Ishikawa (cell line): ENCODE data around the gene PFKP.
A peak's percentile ranks its signal among the peaks of the same experiment; 100 is the strongest.

Experiments used
- CEBPB ChIP-seq: IDR thresholded peaks from 2 replicates; pipeline ENCODE4 v1.6.1; 2012
- CREB1 ChIP-seq: IDR thresholded peaks from 2 replicates; pipeline ENCODE4 v1.6.1; 2012; ENCODE audit warnings: low read depth
- EGR1 ChIP-seq: IDR thresholded peaks from 2 replicates; pipeline ENCODE4 v1.6.1; 2012
- EP300 ChIP-seq: IDR thresholded peaks from 2 replicates; pipeline ENCODE4 v1.6.1; 2012; ENCODE audit warnings: borderline replicate concordance
- FOXM1 ChIP-seq: IDR thresholded peaks from 2 replicates; pipeline ENCODE4 v1.6.1; 2012; ENCODE audit warnings: low read depth, borderline replicate concordance
- NFIC ChIP-seq: IDR thresholded peaks from 2 replicates; pipeline ENCODE4 v1.6.1; 2012
- RAD21 ChIP-seq: IDR thresholded peaks from 2 replicates; pipeline ENCODE4 v1.6.1; 2012; ENCODE audit warnings: low read depth
- TAF1 ChIP-seq: IDR thresholded peaks from 2 replicates; pipeline ENCODE4 v1.6.1; 2012; ENCODE audit warnings: low read depth, mild to moderate bottlenecking
- TCF12 ChIP-seq: IDR thresholded peaks from 2 replicates; pipeline ENCODE4 v1.6.1; 2012; ENCODE audit warnings: low read depth
- TEAD4 ChIP-seq: IDR thresholded peaks from 2 replicates; pipeline ENCODE4 v1.6.1; 2012
- YY1 ChIP-seq: IDR thresholded peaks from 2 replicates; pipeline ENCODE4 v1.6.1; 2012; ENCODE audit warnings: low read depth
- ZBTB7A ChIP-seq: IDR thresholded peaks from 2 replicates; pipeline ENCODE4 v1.6.1; 2012; ENCODE audit warnings: low read depth
- TF ChIP-seq, protein P1 (sequence below): IDR thresholded peaks from 2 replicates; pipeline ENCODE4 v1.6.1; 2012; ENCODE audit warnings: low read depth, mild to moderate bottlenecking
- TF ChIP-seq, protein P2 (sequence below): IDR thresholded peaks from 2 replicates; pipeline ENCODE4 v1.6.1; 2012
- TF ChIP-seq, protein P3 (sequence below): IDR thresholded peaks from 2 replicates; pipeline ENCODE4 v1.6.1; 2012

The PFKP gene

DNA sequence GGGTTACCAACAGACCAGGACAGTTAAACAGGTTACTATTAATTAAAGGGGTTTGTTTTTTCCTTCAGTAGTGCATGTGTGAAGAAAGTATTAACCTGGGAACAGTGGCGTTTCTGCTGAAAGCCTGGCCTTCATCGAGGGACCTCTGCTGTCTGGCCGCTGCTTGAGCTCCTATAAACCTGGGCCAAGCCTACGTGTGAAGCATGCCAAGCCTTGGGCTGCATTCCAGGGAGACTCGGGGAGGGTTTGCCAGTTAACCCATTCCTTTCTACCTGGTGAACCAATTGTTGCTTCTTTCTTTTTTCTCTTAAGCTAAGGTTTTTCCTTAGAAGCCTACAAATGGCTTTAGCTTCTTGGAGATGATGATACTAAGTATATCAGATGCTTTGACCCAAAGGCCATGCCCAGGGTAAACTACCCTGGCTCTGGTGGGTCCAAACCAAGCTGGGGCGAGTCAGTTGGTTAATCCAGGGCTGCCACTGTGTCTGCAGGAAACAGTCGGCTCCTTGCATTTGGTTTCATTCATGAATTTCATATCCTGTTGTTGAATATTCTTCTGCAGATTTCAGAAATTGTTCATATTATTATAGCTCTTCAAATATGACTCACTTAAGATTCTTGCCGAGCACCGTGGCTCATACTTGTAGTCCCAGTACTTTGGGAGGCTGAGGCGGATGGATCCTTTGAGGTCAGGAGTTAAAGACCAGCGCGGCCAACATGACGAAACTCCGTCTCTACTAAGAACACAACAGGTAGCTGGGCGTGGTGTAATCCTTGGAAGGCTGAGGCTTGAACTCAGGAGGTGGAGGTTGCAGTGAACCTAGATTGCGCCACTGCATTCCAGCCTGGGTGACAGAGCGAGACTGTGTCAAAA is 23.8 kb downstream of the PFKP start:
- TF ChIP-seq EGR1 (no peak), TEAD4 (peak; percentile 93), FOXM1 (no peak), EP300 (0 out of 2 replicates have a peak, but pooled peaks have one; percentile 27), CREB1 (no peak), TAF1 (no peak; the same call in 1 of the 2 replicates), CEBPB (peak; percentile 96), RAD21 (peak; percentile 36; the same call in 1 of the 2 replicates), NFIC (peak; percentile 92)
- TF ChIP-seq, protein P1, sequence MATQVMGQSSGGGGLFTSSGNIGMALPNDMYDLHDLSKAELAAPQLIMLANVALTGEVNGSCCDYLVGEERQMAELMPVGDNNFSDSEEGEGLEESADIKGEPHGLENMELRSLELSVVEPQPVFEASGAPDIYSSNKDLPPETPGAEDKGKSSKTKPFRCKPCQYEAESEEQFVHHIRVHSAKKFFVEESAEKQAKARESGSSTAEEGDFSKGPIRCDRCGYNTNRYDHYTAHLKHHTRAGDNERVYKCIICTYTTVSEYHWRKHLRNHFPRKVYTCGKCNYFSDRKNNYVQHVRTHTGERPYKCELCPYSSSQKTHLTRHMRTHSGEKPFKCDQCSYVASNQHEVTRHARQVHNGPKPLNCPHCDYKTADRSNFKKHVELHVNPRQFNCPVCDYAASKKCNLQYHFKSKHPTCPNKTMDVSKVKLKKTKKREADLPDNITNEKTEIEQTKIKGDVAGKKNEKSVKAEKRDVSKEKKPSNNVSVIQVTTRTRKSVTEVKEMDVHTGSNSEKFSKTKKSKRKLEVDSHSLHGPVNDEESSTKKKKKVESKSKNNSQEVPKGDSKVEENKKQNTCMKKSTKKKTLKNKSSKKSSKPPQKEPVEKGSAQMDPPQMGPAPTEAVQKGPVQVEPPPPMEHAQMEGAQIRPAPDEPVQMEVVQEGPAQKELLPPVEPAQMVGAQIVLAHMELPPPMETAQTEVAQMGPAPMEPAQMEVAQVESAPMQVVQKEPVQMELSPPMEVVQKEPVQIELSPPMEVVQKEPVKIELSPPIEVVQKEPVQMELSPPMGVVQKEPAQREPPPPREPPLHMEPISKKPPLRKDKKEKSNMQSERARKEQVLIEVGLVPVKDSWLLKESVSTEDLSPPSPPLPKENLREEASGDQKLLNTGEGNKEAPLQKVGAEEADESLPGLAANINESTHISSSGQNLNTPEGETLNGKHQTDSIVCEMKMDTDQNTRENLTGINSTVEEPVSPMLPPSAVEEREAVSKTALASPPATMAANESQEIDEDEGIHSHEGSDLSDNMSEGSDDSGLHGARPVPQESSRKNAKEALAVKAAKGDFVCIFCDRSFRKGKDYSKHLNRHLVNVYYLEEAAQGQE = no peak
- TF ChIP-seq, protein P2, sequence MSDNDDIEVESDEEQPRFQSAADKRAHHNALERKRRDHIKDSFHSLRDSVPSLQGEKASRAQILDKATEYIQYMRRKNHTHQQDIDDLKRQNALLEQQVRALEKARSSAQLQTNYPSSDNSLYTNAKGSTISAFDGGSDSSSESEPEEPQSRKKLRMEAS = peak; percentile 82

GRCh38 chr10:3091921-3092320 is 24.6 kb downstream of the PFKP start:
- TF ChIP-seq, protein P1 = no peak
- TF ChIP-seq CEBPB (no peak), ZBTB7A (no peak), TCF12 (no peak), YY1 (no peak), TEAD4 (no peak), EP300 (no peak), TAF1 (no peak)
- TF ChIP-seq, protein P2 = no peak

- TF ChIP-seq YY1 (no peak), TCF12 (no peak), EGR1 (no peak), TEAD4 (no peak), CEBPB (no peak), CREB1 (no peak)
These were observed 26.6 kb downstream of the PFKP start for GRCh38 chr10:3093996-3094395.

DNA sequence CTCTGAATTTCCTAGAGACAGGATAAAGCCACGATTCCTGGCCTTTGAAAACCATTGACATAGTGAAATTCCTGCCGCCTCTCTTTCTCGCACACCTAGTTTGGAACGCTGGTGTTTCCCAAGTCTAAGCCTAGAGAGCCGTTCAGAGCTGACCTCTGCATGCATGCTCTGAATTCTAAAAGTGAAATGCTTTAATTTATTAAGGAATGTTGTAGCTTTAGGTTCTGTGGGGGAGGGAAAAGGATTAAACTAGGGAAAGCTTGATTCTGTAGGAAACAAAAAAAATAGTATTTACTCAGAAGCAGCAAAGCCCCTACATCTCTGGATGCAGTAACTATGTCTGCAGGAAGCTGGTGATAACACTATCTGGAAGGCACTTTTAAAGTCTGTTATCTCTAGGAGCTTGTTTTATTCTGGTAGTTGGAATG is 27.3 kb downstream of the PFKP start:
- TF ChIP-seq TAF1 = no peak
- no peak for TF ChIP-seq FOXM1
- no peak for TF ChIP-seq NFIC
- TF ChIP-seq EGR1 = no peak
- no peak for TF ChIP-seq RAD21
- no peak for TF ChIP-seq YY1
- TF ChIP-seq CEBPB = no peak
- TF ChIP-seq ZBTB7A = no peak

DNA sequence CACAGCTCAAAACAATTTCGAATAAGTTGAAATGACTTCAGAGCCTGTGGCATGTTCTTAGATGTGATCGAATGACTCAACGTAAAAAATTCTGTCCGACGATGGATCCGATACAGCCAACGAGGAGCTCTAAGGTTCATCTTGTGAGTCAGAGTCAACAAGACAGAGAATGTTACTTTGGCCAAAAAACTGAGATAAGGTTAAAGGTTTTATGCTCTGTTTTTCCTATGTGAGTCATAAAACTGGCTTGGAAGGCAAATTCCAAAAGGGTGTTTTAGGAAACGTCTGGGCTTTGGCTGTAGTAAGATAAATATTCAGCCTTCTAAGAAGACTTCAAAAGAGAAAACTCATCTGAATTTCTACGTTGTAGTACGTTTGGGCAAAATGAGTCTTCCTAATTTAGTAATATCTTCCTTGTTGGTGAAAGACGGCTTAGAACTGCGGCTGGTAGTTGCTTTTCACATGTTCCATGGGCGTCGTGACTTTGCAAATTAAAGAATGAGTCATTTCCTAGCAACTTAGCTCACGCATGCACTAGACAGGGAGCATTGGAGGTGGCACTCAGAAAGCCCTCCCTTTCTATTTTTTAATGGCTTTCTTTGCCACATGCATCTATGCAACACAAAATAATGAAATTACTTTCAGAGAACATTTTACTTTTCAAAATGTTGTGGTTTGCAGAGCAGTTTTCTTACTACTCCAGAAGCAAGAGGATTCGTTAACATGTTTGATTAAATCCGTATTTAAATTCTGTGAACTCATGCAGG is 28.2 kb downstream of the PFKP start:
- TF ChIP-seq NFIC = peak; percentile 35; the same call in 1 of the 2 replicates
- peak; percentile 43; the same call in 1 of the 2 replicates for TF ChIP-seq FOXM1
- TF ChIP-seq CEBPB = no peak
- TF ChIP-seq, protein P2 = peak; percentile 73
- 0 out of 2 replicates have a peak, but pooled peaks have one; percentile 24 for TF ChIP-seq TCF12

DNA sequence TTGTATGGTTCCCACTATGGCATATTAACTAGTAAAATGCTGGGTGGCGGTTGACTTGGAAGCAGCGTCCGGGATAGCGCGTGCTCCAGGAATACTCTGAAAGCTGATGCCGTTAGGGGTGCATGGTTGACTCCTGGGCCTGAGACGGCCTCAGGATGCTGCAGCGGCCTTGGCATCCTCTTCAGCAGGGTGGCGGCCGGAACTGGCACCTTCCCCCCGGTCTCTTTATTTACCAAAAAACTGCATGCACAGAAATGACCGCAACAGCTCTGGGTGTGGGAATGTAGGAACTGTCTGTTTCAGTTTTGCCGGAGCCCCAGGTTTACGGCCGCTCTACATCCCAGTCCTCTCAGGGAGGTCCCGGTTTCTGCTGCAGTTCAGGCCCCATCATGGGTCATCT is 28.8 kb downstream of the PFKP start:
- TF ChIP-seq RAD21 (no peak), CEBPB (no peak), YY1 (no peak), TCF12 (no peak), TEAD4 (no peak), NFIC (no peak), EGR1 (no peak), TAF1 (no peak)
- TF ChIP-seq, protein P3, sequence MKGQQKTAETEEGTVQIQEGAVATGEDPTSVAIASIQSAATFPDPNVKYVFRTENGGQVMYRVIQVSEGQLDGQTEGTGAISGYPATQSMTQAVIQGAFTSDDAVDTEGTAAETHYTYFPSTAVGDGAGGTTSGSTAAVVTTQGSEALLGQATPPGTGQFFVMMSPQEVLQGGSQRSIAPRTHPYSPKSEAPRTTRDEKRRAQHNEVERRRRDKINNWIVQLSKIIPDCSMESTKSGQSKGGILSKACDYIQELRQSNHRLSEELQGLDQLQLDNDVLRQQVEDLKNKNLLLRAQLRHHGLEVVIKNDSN = no peak
- TF ChIP-seq, protein P1 = no peak
